Esophagus squamous epithelium (tissue), 5 donors: ENCODE measurements around the gene LMAN2L. TPM values are rescaled to one million over a fixed set of nuclear protein-coding genes. Genes with fewer than 3 reads are reported as not detected.
A peak's percentile ranks its signal among the peaks of the same experiment; 100 is the strongest.

Experiments used
- DNase-seq: peaks from one replicate; lab custom pipeline; 2025; lab: John Stamatoyannopoulos, UW
- H3K27ac ChIP-seq, 4 donors: fragments of 200-600 bp; sonication (generic); one replicate each; pipeline ENCODE4 v1.5.1; 2016 to 2019; ENCODE audit warnings: mild to moderate bottlenecking in 1 of 4
- H3K27me3 ChIP-seq, 4 donors: fragments of 200-600 bp; sonication (generic); 1 replicate in 3 of 4; 2 replicates in 1 of 4; pipeline versions ENCODE4 v1.5.1 to v1.6.0; 2017 to 2021; ENCODE audit warnings: antibody characterized with exemption in 1 of 4
- H3K36me3 ChIP-seq, 3 donors: fragments of 200-600 bp; sonication (generic); one replicate each; pipeline ENCODE4 v1.5.1; 2016 to 2019
- H3K4me1 ChIP-seq, 3 donors: fragments of 200-600 bp; sonication (generic); one replicate each; pipeline ENCODE4 v1.5.1; 2017 to 2019
- H3K4me3 ChIP-seq, 4 donors: fragments of 200-600 bp; sonication (generic); 1 replicate in 3 of 4; 2 replicates in 1 of 4; pipeline ENCODE4 v1.5.1; 2016 to 2019; ENCODE audit warnings: mild to moderate bottlenecking in 2 of 4, moderate library complexity in 1 of 4
- H3K9me3 ChIP-seq, 3 donors: fragments of 200-600 bp; sonication (generic); one replicate each; pipeline ENCODE4 v1.5.1; 2016 to 2019
- CTCF ChIP-seq, 6 experiments: fragments of 450-650 bp in 4 of 6; fragments of 200-600 bp in 2 of 6; sonication (generic) in 2 of 6; IDR thresholded peaks; one replicate each; pipeline ENCODE4 v1.5.1; 2016 to 2019; ENCODE audit warnings: antibody characterized with exemption in 6 of 6, mild to moderate bottlenecking in 4 of 6, moderate library complexity in 4 of 6
- POLR2A ChIP-seq, 4 donors: fragments of 450-650 bp; IDR thresholded peaks; one replicate each; pipeline ENCODE4 v1.6.1; 2017; ENCODE audit warnings: antibody characterized with exemption in 4 of 4, mild to moderate bottlenecking in 4 of 4, moderate library complexity in 3 of 4
- WGBS, 2 donors: methylation state at CpG; one replicate each; pipeline ENCODE4 v1.1.5; 2018; 5-methylcytosine and 5-hydroxymethylcytosine counted together
- intact Hi-C: fragments of 100-400 bp; cut with DNase I; formaldehyde crosslinking; loops from one replicate; pipeline ENCODE4 v1.15.0; 2022
- total RNA-seq, 4 donors: library from RNA; depleted of rRNA; stranded (reverse); fragments of >200 nt; gene quantifications; one replicate each; pipeline ENCODE4 v1.1.0, GENCODE V29; 2016
- donor health status: DM: yes; HTN: yes; CAD: no.

LMAN2L gene
- total RNA-seq, 4 donors from 2014 or later: 7.4 to 12.6 (median 10.5) TPM

- intact Hi-C loops: no loop called here
- TF ChIP-seq CTCF (IDR thresholded peaks at IDR 0.05): no peak
- TF ChIP-seq POLR2A (IDR thresholded peaks at IDR 0.05): no peak
- peaks cover 9 to 90% (median 45%) of the 10 kb centered on the region in 3 donors for H3K36me3 ChIP-seq
- peak overlapping the region in 3 of 4 donors; percentile 5 to 66 (median 21) for H3K27ac ChIP-seq
- no peaks in the 10 kb centered on the region for H3K27me3 ChIP-seq
- 50 to 69% methylated on average over 1 of the region's 3 CpGs for WGBS, 2 donors
- no peak for DNase-seq
- H3K4me1 ChIP-seq: peaks cover 1 to 63% (median 32%) of the 10 kb centered on the region in 3 donors
- no peak overlapping the region for H3K4me3 ChIP-seq
- no peaks in the 10 kb centered on the region for H3K9me3 ChIP-seq
Observed at GRCh38 chr2:96733931-96734330, 5.9 kb downstream of the LMAN2L start.

- TF ChIP-seq CTCF (IDR thresholded peaks at IDR 0.05) (no peak), POLR2A (IDR thresholded peaks at IDR 0.05) (no peak)
- no peaks in the 10 kb centered on the region for H3K9me3 ChIP-seq
- intact Hi-C loops: no loop called here
- DNase-seq: no peak
- peaks cover 13 to 100% (median 66%) of the 10 kb centered on the region in 3 donors for H3K36me3 ChIP-seq
- no peak overlapping the region for H3K27ac ChIP-seq
- WGBS, 2 donors: 33 to 56% methylated on average over 2 of the region's 2 CpGs
- peaks cover 0 to 27% (median 15%) of the 10 kb centered on the region in 3 donors for H3K4me1 ChIP-seq
- H3K27me3 ChIP-seq: no peaks in the 10 kb centered on the region
- no peak overlapping the region for H3K4me3 ChIP-seq
Observed at GRCh38 chr2:96730212-96730611, 9.7 kb downstream of the LMAN2L start.

GRCh38 chr2:96729748-96730147 lies 10.1 kb downstream of the LMAN2L start:
- WGBS, 2 donors: 81 to 91% methylated on average over 5 to 6 of the region's 7 CpGs
- TF ChIP-seq CTCF (IDR thresholded peaks at IDR 0.05): no peak
- no peak for TF ChIP-seq POLR2A (IDR thresholded peaks at IDR 0.05)
- intact Hi-C loops: no loop called here
- H3K36me3 ChIP-seq: peaks cover 13 to 100% (median 66%) of the 10 kb centered on the region in 3 donors
- H3K4me3 ChIP-seq: no peak overlapping the region
- H3K27me3 ChIP-seq: no peaks in the 10 kb centered on the region
- no peak overlapping the region for H3K27ac ChIP-seq
- peaks cover 0 to 23% (median 12%) of the 10 kb centered on the region in 3 donors for H3K4me1 ChIP-seq
- DNase-seq: no peak
- H3K9me3 ChIP-seq: no peaks in the 10 kb centered on the region

- intact Hi-C loops: no loop called here
- peaks cover 13 to 98% (median 44%) of the 10 kb centered on the region in 3 donors for H3K36me3 ChIP-seq
- no peak for DNase-seq
Observed at GRCh38 chr2:96727431-96727830, 12.4 kb downstream of the LMAN2L start.

GRCh38 chr2:96726131-96726530 lies 13.7 kb downstream of the LMAN2L start:
- peaks cover 13 to 90% (median 33%) of the 10 kb centered on the region in 3 donors for H3K36me3 ChIP-seq
- WGBS, 2 donors: 83 to 85% methylated on average over 4 of the region's 4 CpGs
- no peak overlapping the region for H3K27ac ChIP-seq
- no peak for TF ChIP-seq CTCF (IDR thresholded peaks at IDR 0.05)
- TF ChIP-seq POLR2A (IDR thresholded peaks at IDR 0.05): no peak
- H3K27me3 ChIP-seq: no peaks in the 10 kb centered on the region
- H3K4me3 ChIP-seq: no peak overlapping the region
- no peaks in the 10 kb centered on the region for H3K9me3 ChIP-seq
- H3K4me1 ChIP-seq: peaks cover 0 to 11% (median 5%) of the 10 kb centered on the region in 3 donors
- intact Hi-C loops: no loop called here
- no peak for DNase-seq

More at GRCh38 chr2:96727431-96727830, 12.4 kb downstream of the LMAN2L start:
- H3K9me3 ChIP-seq: no peaks in the 10 kb centered on the region
- no peak overlapping the region for H3K27ac ChIP-seq
- H3K4me3 ChIP-seq: no peak overlapping the region
- H3K4me1 ChIP-seq: peaks cover 0 to 11% (median 5%) of the 10 kb centered on the region in 3 donors
- TF ChIP-seq POLR2A (IDR thresholded peaks at IDR 0.05): no peak
- no peak for TF ChIP-seq CTCF (IDR thresholded peaks at IDR 0.05)
- 89 to 91% methylated on average over 5 of the region's 5 CpGs for WGBS, 2 donors
- H3K27me3 ChIP-seq: no peaks in the 10 kb centered on the region
